Spleen (tissue), 11 donors: Measurements from ENCODE around the gene GJA3. TPM values are rescaled to one million over a fixed set of nuclear protein-coding genes. Genes with fewer than 3 reads are reported as not detected.

Experiments
- DNase-seq: peaks from one replicate; pipeline ENCODE4 v3.0.0-alpha.2; 2020
- H3K27ac ChIP-seq, 8 donors: fragments of 200-600 bp; sonication (generic) in 7 of 8; 1 replicate in 4 of 8; 2 replicates in 4 of 8; pipeline versions ENCODE4 v1.5.0 to v1.8.0; 2016 to 2021; ENCODE audit warnings: inconsistent platforms in 4 of 8, mild to moderate bottlenecking in 4 of 8, moderate library complexity in 1 of 8
- H3K27me3 ChIP-seq, 7 donors: fragments of 200-600 bp; sonication (generic) in 6 of 7; replicated peaks in 1 of 7; 1 replicate in 4 of 7; 2 replicates in 3 of 7; pipeline versions ENCODE4 v1.5.0 to v1.8.0; 2016 to 2021; ENCODE audit warnings: inconsistent platforms in 3 of 7, mild to moderate bottlenecking in 1 of 7
- H3K36me3 ChIP-seq, 6 donors: fragments of 200-600 bp; sonication (generic) in 5 of 6; 1 replicate in 4 of 6; 2 replicates in 2 of 6; pipeline versions ENCODE4 v1.5.0 to v1.8.0; 2016 to 2021; ENCODE audit warnings: inconsistent platforms in 2 of 6
- H3K4me1 ChIP-seq, 6 donors: fragments of 200-600 bp; sonication (generic) in 5 of 6; 1 replicate in 3 of 6; 2 replicates in 3 of 6; pipeline versions ENCODE4 v1.5.0 to v1.8.0; 2016 to 2021; ENCODE audit warnings: inconsistent platforms in 3 of 6
- H3K4me3 ChIP-seq, 8 donors: fragments of 200-600 bp; sonication (generic) in 7 of 8; 1 replicate in 4 of 8; 2 replicates in 4 of 8; pipeline versions ENCODE4 v1.5.0 to v1.8.0; 2016 to 2021; ENCODE audit warnings: inconsistent platforms in 4 of 8, mild to moderate bottlenecking in 4 of 8, moderate library complexity in 2 of 8
- H3K9me3 ChIP-seq, 8 donors: fragments of 200-600 bp; sonication (generic) in 7 of 8; 1 replicate in 4 of 8; 2 replicates in 4 of 8; pipeline versions ENCODE4 v1.5.0 to v1.8.0; 2016 to 2021; ENCODE audit warnings: inconsistent platforms in 4 of 8
- CTCF ChIP-seq, 11 experiments: fragments of 200-600 bp in 7 of 11; fragments of 450-650 bp in 4 of 11; sonication (generic) in 4 of 11; IDR thresholded peaks in 8 of 11; conservative IDR thresholded peaks in 3 of 11; 1 replicate in 7 of 11; 2 replicates in 4 of 11; pipeline versions ENCODE4 v1.4.0 to v1.8.0; 2016 to 2021; ENCODE audit warnings: antibody characterized with exemption in 11 of 11, inconsistent platforms in 4 of 11, mild to moderate bottlenecking in 1 of 11
- POLR2A ChIP-seq, 3 donors: fragments of 450-650 bp; IDR thresholded peaks; one replicate each; pipeline ENCODE4 v1.5.1; 2017; ENCODE audit warnings: antibody characterized with exemption in 3 of 3, mild to moderate bottlenecking in 1 of 3
- POLR2AphosphoS5 ChIP-seq, 3 donors: sonication (generic); formaldehyde crosslinking; IDR thresholded peaks; one replicate each; pipeline ENCODE4 v1.5.1; 2017; ENCODE audit warnings: antibody characterized with exemption in 3 of 3
- WGBS, 5 donors: extraction: QIAGEN DNeasy Blood & Tissue Kit in 3 of 5; methylation state at CpG; one replicate each; pipeline versions ENCODE4 v1.1.5 to v1.1.7; 2013 to 2018; 5-methylcytosine and 5-hydroxymethylcytosine counted together
- intact Hi-C: fragments of 100-400 bp; cut with DNase I; formaldehyde crosslinking; loops from one replicate; pipeline ENCODE4 v1.15.0; 2023; ENCODE audit warnings: low total_unique reads
- polyA plus RNA-seq, 3 donors: library from polyadenylated mRNA; stranded (reverse); fragments of 200-250 nt; gene quantifications; one replicate each; pipeline ENCODE4 v1.2.1, GENCODE V29; 2013
- total RNA-seq, 7 donors: library from RNA; depleted of rRNA in 3 of 7; stranded (reverse); fragments of >200 nt in 3 of 7; fragmentation: NEBNext Ultra II Directional in 4 of 7; extraction: Animal tissue kit (Norgen Biotek cat#: 25700) in 4 of 7; gene quantifications; one replicate each; pipeline versions ENCODE4 v1.1.0 to v1.2.1, GENCODE V29; 2016 to 2021
- donor health status: healthy with polysubstance abuse.
- donor health status: DM: no; HTN: no; CAD: no; lungs with moderate emphysema.
- donor health status: DM: no; HTN: no; CAD: no.
- donor health status: Bipolar disorder and iron deficiency.
- donor health status: healthy.
- donor health status: DM: no; HTN: no; CAD: no.
- donor health status: DM: yes; HTN: yes; CAD: no.

GJA3 gene
- total and polyA plus RNA-seq, 10 donors: 0.12 to 0.43 (median 0.25) TPM

- Histone ChIP-seq H3K4me3 (peak overlapping the region; percentile 40 to 75 (median 58)), H3K9me3 (no peaks in the 10 kb centered on the region), H3K27ac (peak overlapping the region in 3 of 8 donors; percentile 60 to 78 (median 74)), H3K4me1 (peaks cover 6 to 25% (median 17%) of the 10 kb centered on the region in 6 donors), H3K36me3 (no peaks in the 10 kb centered on the region), H3K27me3 (peaks cover 0 to 77% (median 35%) of the 10 kb centered on the region in 7 donors)
- DNase-seq: peak; percentile 37
- intact Hi-C loops: no loop called here
- TF ChIP-seq CTCF (IDR thresholded peaks at IDR 0.05 in 8 of 11, conservative IDR thresholded peaks at IDR 0.05 in 3 of 11) (no peak), POLR2AphosphoS5 (IDR thresholded peaks at IDR 0.05) (no peak), POLR2A (IDR thresholded peaks at IDR 0.05) (no peak)
- WGBS, 5 donors: 11 to 22% (median 15%) methylated on average over 6 of the region's 6 CpGs
These were observed 33.6 kb downstream of the GJA3 start for GRCh38 chr13:20127262-20127561.

GRCh38 chr13:20126541-20127261, 34.2 kb downstream of the GJA3 start:
- TF ChIP-seq POLR2AphosphoS5 (IDR thresholded peaks at IDR 0.05): no peak
- TF ChIP-seq POLR2A (IDR thresholded peaks at IDR 0.05): no peak
- TF ChIP-seq CTCF (IDR thresholded peaks at IDR 0.05 in 8 of 11, conservative IDR thresholded peaks at IDR 0.05 in 3 of 11): no peak
- peak; percentile 59 for DNase-seq
- no peak overlapping the region for H3K4me3 ChIP-seq
- no peaks in the 10 kb centered on the region for H3K36me3 ChIP-seq
- WGBS, 5 donors: 49 to 68% (median 57%) methylated on average over 16 of the region's 16 CpGs
- peaks cover 0 to 74% (median 35%) of the 10 kb centered on the region in 7 donors for H3K27me3 ChIP-seq
- no peak overlapping the region for H3K27ac ChIP-seq
- H3K4me1 ChIP-seq: peaks cover 6 to 25% (median 17%) of the 10 kb centered on the region in 6 donors
- intact Hi-C loops: no loop called here
- H3K9me3 ChIP-seq: no peaks in the 10 kb centered on the region

GRCh38 chr13:20125783-20126165, 35.1 kb downstream of the GJA3 start:
- no peaks in the 10 kb centered on the region for H3K36me3 ChIP-seq
- H3K27ac ChIP-seq: no peak overlapping the region
- TF ChIP-seq POLR2AphosphoS5 (IDR thresholded peaks at IDR 0.05) (no peak), POLR2A (IDR thresholded peaks at IDR 0.05) (no peak), CTCF (IDR thresholded peaks at IDR 0.05 in 8 of 11, conservative IDR thresholded peaks at IDR 0.05 in 3 of 11) (no peak)
- H3K4me3 ChIP-seq: no peak overlapping the region
- H3K4me1 ChIP-seq: peaks cover 6 to 25% (median 17%) of the 10 kb centered on the region in 6 donors
- peaks cover 0 to 65% (median 34%) of the 10 kb centered on the region in 7 donors for H3K27me3 ChIP-seq
- H3K9me3 ChIP-seq: no peaks in the 10 kb centered on the region
- intact Hi-C loops: no loop called here
- no peak for DNase-seq
- WGBS, 5 donors: 68 to 83% (median 75%) methylated on average over 4 of the region's 4 CpGs

- Histone ChIP-seq H3K4me3 (no peak overlapping the region), H3K36me3 (no peaks in the 10 kb centered on the region), H3K27me3 (peaks cover 0 to 60% (median 34%) of the 10 kb centered on the region in 7 donors), H3K9me3 (no peaks in the 10 kb centered on the region), H3K27ac (no peak overlapping the region), H3K4me1 (peaks cover 6 to 29% (median 17%) of the 10 kb centered on the region in 6 donors)
- WGBS, 5 donors: 39 to 55% (median 49%) methylated on average over 4 of the region's 4 CpGs
- TF ChIP-seq CTCF (IDR thresholded peaks at IDR 0.05 in 8 of 11, conservative IDR thresholded peaks at IDR 0.05 in 3 of 11): no peak
- TF ChIP-seq POLR2AphosphoS5 (IDR thresholded peaks at IDR 0.05): no peak
- TF ChIP-seq POLR2A (IDR thresholded peaks at IDR 0.05): no peak
- DNase-seq: no peak
- intact Hi-C loops: no loop called here
These were observed 35.6 kb downstream of the GJA3 start for GRCh38 chr13:20125129-20125782.
